Smooth muscle cell (in vitro differentiated cells): ENCODE data around the gene DOCK10. TPM values are rescaled to one million over a fixed set of nuclear protein-coding genes. Genes with fewer than 3 reads are reported as not detected.

ENCODE experiments used
- DNase-seq: peaks from one replicate; lab custom pipeline; 2025; ENCODE audit not compliant: unreplicated experiment; lab: John Stamatoyannopoulos, UW
- H2AFZ ChIP-seq: fragments of 200-600 bp; sonication (generic); 2 replicates; pipeline ENCODE4 v1.6.0; 2016; ENCODE audit warnings: antibody characterized with exemption, low read depth, mild to moderate bottlenecking
- H3F3A ChIP-seq: fragments of 200-600 bp; sonication (generic); 2 replicates; pipeline ENCODE4 v1.6.0; 2017; ENCODE audit warnings: antibody characterized with exemption, low read depth
- H3K27ac ChIP-seq: fragments of 200-600 bp; sonication (generic); 2 replicates; pipeline ENCODE4 v1.5.1; 2016; ENCODE audit warnings: low read depth, mild to moderate bottlenecking
- H3K27me3 ChIP-seq: fragments of 200-600 bp; sonication (generic); 2 replicates; pipeline ENCODE4 v1.6.1; 2016; ENCODE audit warnings: low read depth, mild to moderate bottlenecking
- H3K36me3 ChIP-seq: fragments of 200-600 bp; sonication (generic); 2 replicates; pipeline ENCODE4 v1.5.1; 2016; ENCODE audit warnings: low read depth
- H3K4me1 ChIP-seq: fragments of 200-600 bp; sonication (generic); 2 replicates; pipeline ENCODE4 v1.5.1; 2016; ENCODE audit warnings: low read depth
- H3K4me2 ChIP-seq: fragments of 200-600 bp; sonication (generic); 2 replicates; pipeline ENCODE4 v1.6.0; 2016; ENCODE audit warnings: mild to moderate bottlenecking
- H3K4me3 ChIP-seq: fragments of 200-600 bp; sonication (generic); 2 replicates; pipeline ENCODE4 v1.5.1; 2016; ENCODE audit warnings: mild to moderate bottlenecking
- H3K79me2 ChIP-seq: fragments of 200-600 bp; sonication (generic); 2 replicates; pipeline ENCODE4 v1.6.0; 2016; ENCODE audit warnings: low read depth, mild to moderate bottlenecking
- H3K9ac ChIP-seq: fragments of 200-600 bp; sonication (generic); 2 replicates; pipeline ENCODE4 v1.6.0; 2016; ENCODE audit warnings: low read depth
- H3K9me3 ChIP-seq: fragments of 200-600 bp; sonication (generic); replicated peaks from 2 replicates; pipeline ENCODE4 v1.5.1; 2016; ENCODE audit warnings: low read depth
- H4K20me1 ChIP-seq: fragments of 200-600 bp; sonication (generic); 2 replicates; pipeline ENCODE4 v1.6.0; 2016; ENCODE audit warnings: low read depth
- CTCF ChIP-seq: fragments of 200-600 bp; sonication (generic); IDR thresholded peaks from 2 replicates; pipeline ENCODE4 v1.5.1; 2017; ENCODE audit warnings: borderline replicate concordance, mild to moderate bottlenecking, antibody characterized with exemption; ENCODE audit not compliant: insufficient read depth, poor library complexity, severe bottlenecking
- WGBS: methylation state at CpG from one replicate; pipeline ENCODE4 v1.1.7; 2016; ENCODE audit warnings: low lambda C conversion rate; 5-methylcytosine and 5-hydroxymethylcytosine counted together
- polyA plus RNA-seq: library from polyadenylated mRNA; unstranded; fragments of >200 nt; fragmentation: Nextera tagmentation; extraction: Ambion mirVana; gene quantifications from 2 replicates; pipeline ENCODE4 v1.2.1, GENCODE V29; 2016
- total RNA-seq: library from RNA; depleted of rRNA; stranded (reverse); fragments of >200 nt; gene quantifications from 2 replicates; pipeline ENCODE4 v1.2.3, GENCODE V29; 2014

DOCK10 gene
- total and polyA plus RNA-seq, 2 experiments from 2014 or later: 0.04 TPM; not detected in 1

GRCh38 chr2:224843141-224843540 lies 199.1 kb downstream of the DOCK10 start:
- Histone ChIP-seq H4K20me1 (no peaks in the 10 kb centered on the region), H3K36me3 (no peaks in the 10 kb centered on the region), H3K4me1 (no peaks in the 10 kb centered on the region), H3K27me3 (no peaks in the 10 kb centered on the region), H3F3A (no peaks in the 10 kb centered on the region), H2AFZ (no peak overlapping the region), H3K79me2 (no peaks in the 10 kb centered on the region), H3K9me3 (no peaks in the 10 kb centered on the region), H3K9ac (no peak overlapping the region), H3K27ac (no peak overlapping the region), H3K4me3 (no peak overlapping the region), H3K4me2 (no peak overlapping the region)
- whole genome bisulfite sequencing: 57% methylated on average over 2 of the region's 2 CpGs
- DNase-seq: no peak
- no peak for TF ChIP-seq CTCF

GRCh38 chr2:224841910-224842309 lies 200.4 kb downstream of the DOCK10 start:
- Histone ChIP-seq H3K36me3 (no peaks in the 10 kb centered on the region), H3K9me3 (no peaks in the 10 kb centered on the region)
- TF ChIP-seq CTCF: no peak

GRCh38 chr2:224838335-224838734 lies 203.9 kb downstream of the DOCK10 start:
- Histone ChIP-seq H3K27me3 (no peaks in the 10 kb centered on the region), H4K20me1 (no peaks in the 10 kb centered on the region), H3K4me3 (no peak overlapping the region), H2AFZ (no peak overlapping the region), H3F3A (no peaks in the 10 kb centered on the region), H3K9ac (no peak overlapping the region), H3K36me3 (no peaks in the 10 kb centered on the region), H3K9me3 (no peaks in the 10 kb centered on the region), H3K4me1 (no peaks in the 10 kb centered on the region), H3K79me2 (no peaks in the 10 kb centered on the region), H3K27ac (no peak overlapping the region), H3K4me2 (no peak overlapping the region)
- no peak for TF ChIP-seq CTCF
- DNase-seq: no peak

More at GRCh38 chr2:224841910-224842309, 200.4 kb downstream of the DOCK10 start:
- Histone ChIP-seq H3K4me2 (no peak overlapping the region), H3F3A (no peaks in the 10 kb centered on the region), H3K9ac (no peak overlapping the region), H3K27ac (no peak overlapping the region), H3K4me3 (no peak overlapping the region), H3K27me3 (no peaks in the 10 kb centered on the region), H2AFZ (no peak overlapping the region), H3K79me2 (no peaks in the 10 kb centered on the region), H4K20me1 (no peaks in the 10 kb centered on the region), H3K4me1 (no peaks in the 10 kb centered on the region)
- WGBS: 79% methylated on average over 4 of the region's 4 CpGs
- DNase-seq: no peak

GRCh38 chr2:224837558-224837957 lies 204.7 kb downstream of the DOCK10 start:
- 70% methylated on average over 3 of the region's 3 CpGs for WGBS
- H3K36me3 ChIP-seq: no peaks in the 10 kb centered on the region
- H3K27me3 ChIP-seq: no peaks in the 10 kb centered on the region
- no peak overlapping the region for H3K4me3 ChIP-seq
- H3F3A ChIP-seq: no peaks in the 10 kb centered on the region
- no peaks in the 10 kb centered on the region for H4K20me1 ChIP-seq
- H3K9ac ChIP-seq: no peak overlapping the region
- H3K9me3 ChIP-seq: no peaks in the 10 kb centered on the region
- no peak overlapping the region for H3K4me2 ChIP-seq
- no peaks in the 10 kb centered on the region for H3K4me1 ChIP-seq
- DNase-seq: no peak
- H3K27ac ChIP-seq: no peak overlapping the region
- no peak overlapping the region for H2AFZ ChIP-seq
- H3K79me2 ChIP-seq: no peaks in the 10 kb centered on the region
- TF ChIP-seq CTCF: no peak
